SIG-M5 (cell line): ENCODE measurements around the gene TRIM41.
"Not testable (repeated sequence)": the region's sequence is repeated elsewhere in the genome, so short reads cannot be mapped to it uniquely, and the experiment has no call there.

Source experiments
- DNase-seq: peaks from one replicate; lab custom pipeline; 2025; lab: John Stamatoyannopoulos, UW

TRIM41 gene

DNA sequence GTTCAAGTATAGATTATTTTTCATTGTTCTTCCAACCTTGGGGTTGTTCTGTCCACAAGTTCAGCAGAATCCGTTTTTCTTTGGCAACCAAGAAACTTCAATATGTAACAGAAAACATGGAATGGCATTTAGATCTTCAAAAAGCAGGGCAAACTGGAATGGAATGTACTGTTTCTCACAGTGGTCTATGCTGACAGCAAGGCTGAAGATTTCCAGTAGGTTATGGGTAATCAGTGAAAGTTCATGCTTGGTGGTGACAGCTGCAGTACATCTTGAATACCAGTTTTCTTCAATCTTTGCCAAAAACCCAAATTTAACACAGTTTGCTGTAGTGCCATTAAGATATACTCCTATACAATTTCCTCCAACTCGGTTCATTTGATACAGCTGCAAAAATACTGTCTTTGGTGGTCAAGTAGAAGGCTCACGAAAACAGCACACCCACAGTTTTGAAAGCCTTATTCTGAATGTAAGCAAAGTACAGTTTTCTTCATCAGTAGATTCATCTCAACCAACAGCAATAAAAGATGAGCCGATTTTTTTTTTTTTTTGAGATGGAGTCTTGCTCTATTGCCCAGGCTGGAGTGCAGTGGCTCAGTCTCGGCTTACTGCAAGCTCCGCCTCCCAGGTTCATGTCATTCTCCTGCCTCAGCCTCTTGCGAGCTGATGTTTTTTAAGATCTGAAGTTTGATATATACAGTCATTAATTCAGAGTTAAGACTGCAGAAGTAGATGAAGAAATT, 32.9 kb downstream of the TRIM41 start:
- DNase-seq = no peak

- DNase-seq = no peak
Observed at GRCh38 chr5:181258576-181258975, 35.5 kb downstream of the TRIM41 start.

GRCh38 chr5:181259283-181259682, 36.2 kb downstream of the TRIM41 start:
- no peak for DNase-seq

DNA sequence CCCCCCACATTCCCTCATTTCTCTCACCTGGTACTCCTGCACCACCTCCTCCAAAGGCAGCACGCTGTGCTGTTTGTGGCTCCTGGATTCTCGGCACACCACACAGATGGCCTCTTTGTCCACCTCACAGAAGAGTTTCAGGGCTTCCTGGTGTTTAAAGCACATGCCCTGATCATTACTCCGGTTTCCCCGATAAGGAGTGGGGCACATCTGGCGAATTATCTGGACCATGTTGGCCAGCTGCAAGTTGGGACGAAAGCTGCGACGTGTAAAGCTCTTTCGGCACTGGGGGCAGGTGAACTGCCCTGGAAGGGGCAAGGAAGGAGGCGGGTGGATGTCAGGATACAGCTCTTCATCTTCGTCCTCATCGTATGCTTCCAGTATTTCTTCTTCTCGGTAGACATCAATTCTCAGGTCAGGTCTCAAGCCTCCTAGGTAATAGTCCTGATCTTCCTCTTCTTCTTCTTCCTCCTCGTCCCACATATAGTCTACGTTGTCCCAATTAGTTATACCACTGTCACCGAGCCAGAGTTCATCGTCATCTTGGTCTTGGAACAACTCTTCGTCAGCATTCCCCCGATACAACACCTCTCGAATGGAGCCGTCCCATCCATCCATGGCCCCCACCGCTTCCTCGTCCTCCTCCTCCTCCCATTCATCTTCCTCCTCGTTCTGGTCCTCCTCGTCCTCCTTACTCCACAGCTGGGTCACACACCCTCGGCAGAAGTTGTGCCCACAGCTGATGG, 37.1 kb downstream of the TRIM41 start:
- DNase-seq = no peak

GRCh38 chr5:181260720-181261319, 37.7 kb downstream of the TRIM41 start, which contains the start of gene TRIM52:
Gene TRIM52 (minus strand): TSS chr5:181261143. CDS start chr5:181260813, 330 bp downstream.
- no peak for DNase-seq

DNA sequence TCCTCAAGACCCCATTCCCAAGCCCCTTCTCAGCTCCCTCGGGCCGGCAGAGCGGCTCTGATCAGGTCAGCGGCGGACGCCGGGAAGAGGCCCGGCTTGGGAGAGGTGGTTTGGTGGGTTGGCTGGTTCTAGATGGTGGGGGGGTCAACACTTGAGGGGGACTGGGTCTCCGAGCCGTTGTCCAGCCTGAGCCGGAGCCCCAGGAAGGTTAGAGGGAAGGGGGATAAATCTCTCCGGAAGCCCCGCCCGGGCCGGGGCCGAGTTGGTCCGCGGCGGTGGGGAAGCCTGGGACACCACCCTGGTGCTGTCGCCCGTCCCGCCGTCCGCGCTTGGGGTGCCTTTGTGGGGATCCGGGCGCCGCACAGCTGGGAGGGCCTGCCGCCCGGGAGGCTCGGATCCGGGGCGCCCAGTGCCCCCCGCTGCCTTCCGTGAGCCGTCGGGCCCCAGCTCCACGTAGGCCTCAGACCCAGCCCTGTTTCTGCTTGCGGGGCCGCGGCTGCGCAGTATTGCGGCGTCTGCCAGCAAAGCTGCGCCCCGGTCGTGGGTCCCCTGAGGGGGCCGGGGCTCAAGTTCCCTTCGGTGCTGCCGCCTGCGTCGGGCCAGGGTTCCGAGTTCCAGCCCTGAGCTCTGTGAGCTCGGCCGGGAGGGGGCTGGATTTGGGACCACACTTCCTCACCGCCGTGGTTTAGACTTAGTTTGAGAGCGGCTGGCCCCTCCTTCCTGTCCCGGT, 38.4 kb downstream of the TRIM41 start:
- no peak for DNase-seq

- DNase-seq = no peak
Observed at GRCh38 chr5:181263633-181264032, 40.6 kb downstream of the TRIM41 start.

DNA sequence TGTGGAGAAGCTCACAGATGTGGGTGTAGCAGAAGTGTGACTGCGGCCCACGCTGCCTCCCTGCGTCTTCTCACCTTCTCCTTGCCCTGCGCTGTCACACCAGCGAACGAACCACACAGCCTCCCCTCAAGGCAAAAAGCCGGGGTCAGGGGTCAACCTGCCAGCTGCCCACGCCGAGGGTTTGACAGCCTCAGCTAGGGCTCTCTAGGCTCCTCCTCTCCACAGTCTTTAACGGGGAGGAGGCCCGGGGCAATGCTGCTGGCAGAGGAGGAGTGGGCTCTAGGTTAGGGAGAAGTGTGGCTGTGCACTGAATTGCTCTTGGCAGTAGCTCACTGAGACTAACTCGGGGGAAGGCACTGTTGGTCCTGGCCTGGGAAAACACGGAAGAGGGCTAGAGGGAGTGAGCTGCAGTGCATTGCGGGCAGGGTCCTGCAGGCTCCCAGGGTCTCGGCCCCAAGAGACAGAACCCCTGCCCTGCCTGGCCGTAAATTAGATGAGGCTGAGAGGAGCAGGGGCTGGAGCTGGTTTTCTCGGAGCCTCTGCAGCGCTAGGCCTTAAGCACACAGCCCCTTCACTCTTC, 42.1 kb downstream of the TRIM41 start:
- no peak for DNase-seq

GRCh38 chr5:181267291-181267904, 44.3 kb downstream of the TRIM41 start:
- DNase-seq = not testable (repeated sequence)

- DNase-seq = not testable (repeated sequence)
Observed at GRCh38 chr5:181267907-181268306, 44.8 kb downstream of the TRIM41 start.

GRCh38 chr5:181271081-181271480, 48.0 kb downstream of the TRIM41 start:
- no peak for DNase-seq

- DNase-seq = not testable (repeated sequence)
Observed at GRCh38 chr5:181273433-181273744, 50.3 kb downstream of the TRIM41 start.

DNA sequence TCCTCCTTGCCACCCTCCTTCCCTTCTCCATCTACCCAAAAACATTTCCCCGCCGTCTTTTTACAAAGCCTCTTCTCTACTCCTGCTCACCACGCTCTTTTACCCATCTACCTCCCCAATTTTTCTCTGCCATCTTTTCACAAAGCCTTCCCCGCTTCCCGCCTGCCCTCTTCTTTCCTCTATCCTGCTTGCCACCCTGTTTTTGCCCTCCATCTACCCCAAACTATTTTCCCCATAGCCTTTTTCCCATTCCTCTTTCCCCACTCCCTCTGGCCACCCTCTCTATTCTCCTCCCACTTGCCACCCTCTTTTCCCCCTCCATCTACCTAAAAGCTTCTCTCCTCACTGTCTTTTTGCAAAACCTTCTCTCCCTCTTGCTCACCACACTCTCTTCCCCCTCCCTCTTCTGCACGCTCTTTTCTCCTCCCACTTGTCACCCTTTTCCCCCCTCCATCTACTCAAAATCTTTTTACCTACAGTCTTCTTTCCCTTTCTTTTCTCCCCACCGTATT, 57.2 kb downstream of the TRIM41 start:
- no peak for DNase-seq

DNA sequence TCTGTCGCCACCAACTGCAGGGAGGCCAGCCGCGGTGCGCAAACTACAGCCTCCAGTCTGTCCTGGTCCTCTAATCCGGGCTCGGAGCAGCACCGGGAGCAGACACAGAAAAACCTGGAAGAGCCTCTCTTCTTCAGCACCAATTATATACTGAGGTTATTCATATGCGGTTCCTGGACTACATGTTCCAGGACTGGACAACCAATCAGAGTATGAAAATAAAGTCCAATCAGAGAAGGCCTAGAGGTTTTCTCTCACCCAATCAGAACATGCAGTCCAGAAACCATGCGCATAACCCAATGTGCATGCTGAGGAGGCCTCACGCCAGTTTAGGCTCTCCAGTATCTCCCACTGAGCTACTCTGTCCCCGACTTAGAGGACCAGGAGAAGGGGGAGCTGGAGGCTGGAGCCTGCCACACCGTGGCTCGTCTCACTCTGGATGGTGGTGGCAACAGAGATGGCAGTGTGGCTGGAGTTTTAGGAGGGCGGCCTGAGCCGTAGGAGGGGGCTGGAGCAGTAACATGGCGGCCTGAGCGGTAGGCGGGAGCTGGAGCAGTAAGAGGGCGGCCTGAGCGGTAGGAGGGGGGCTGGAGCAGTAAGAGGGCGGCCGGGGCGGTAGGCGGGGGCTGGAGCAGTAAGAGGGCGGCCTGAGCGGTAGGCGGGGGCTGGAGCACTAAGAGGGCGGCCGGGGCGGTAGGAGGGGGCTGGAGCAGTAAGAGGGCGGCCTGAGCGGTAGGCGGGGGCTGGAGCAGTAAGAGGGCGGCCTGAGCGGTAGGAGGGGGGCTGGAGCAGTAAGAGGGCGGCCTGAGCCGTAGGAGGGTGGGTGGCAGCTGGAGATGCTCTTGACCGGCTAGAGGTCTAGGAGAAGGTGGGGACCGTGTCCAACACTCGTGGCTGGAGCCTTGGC, 58.2 kb downstream of the TRIM41 start:
- DNase-seq = no peak

GRCh38 chr5:181281984-181282316, 58.9 kb downstream of the TRIM41 start:
- DNase-seq = no peak

- DNase-seq = not testable (repeated sequence)
Observed at GRCh38 chr5:181282415-181282814, 59.3 kb downstream of the TRIM41 start.

GRCh38 chr5:181282874-181283273, 59.8 kb downstream of the TRIM41 start:
- DNase-seq = no peak

DNA sequence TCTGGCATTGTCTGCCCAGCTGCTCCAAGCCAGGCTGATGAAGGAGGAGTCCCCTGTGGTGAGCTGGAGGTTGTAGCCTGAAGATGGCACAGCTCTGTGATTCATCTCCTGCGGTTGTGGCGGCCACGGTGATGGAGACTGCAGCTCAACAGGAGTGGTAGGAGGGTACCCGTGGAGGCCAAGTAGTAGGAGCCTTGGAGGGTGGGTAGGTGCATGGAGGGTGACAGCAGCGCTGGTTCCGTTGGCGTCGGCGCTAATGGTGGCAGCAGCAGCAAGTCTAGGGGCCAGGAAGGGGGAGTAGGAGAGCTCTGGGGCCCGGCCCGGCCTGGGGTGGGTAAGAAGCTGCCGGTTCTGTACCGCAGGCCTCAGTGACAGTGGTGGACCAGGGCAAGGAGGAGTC, 60.3 kb downstream of the TRIM41 start:
- no peak for DNase-seq

GRCh38 chr5:181283841-181284755, 61.0 kb downstream of the TRIM41 start:
- not testable (repeated sequence) for DNase-seq
